ENCODE results near the gene XAB2.
"Not testable (repeated sequence)": the region's sequence is repeated elsewhere in the genome, so short reads cannot be mapped to it uniquely, and the experiment has no call there.

XAB2 gene

GRCh38 chr19:7648265-7649014, 19.1 kb upstream of the XAB2 start:
- no peak for FAIRE-seq

GRCh38 chr19:7647156-7647555, 17.8 kb upstream of the XAB2 start:
- no peak for FAIRE-seq

GRCh38 chr19:7646426-7646700, 17.0 kb upstream of the XAB2 start:
- no peak for FAIRE-seq

GRCh38 chr19:7645656-7646425, 16.5 kb upstream of the XAB2 start:
- no peak for FAIRE-seq

- FAIRE-seq = no peak
Measured at GRCh38 chr19:7645163-7645562, 15.8 kb upstream of the XAB2 start.

- no peak for FAIRE-seq
Measured at GRCh38 chr19:7644550-7644877, 15.2 kb upstream of the XAB2 start.

GRCh38 chr19:7643629-7644549, 14.5 kb upstream of the XAB2 start:
- not testable (repeated sequence) for FAIRE-seq

GRCh38 chr19:7643031-7643415, 13.7 kb upstream of the XAB2 start:
- FAIRE-seq = no peak

GRCh38 chr19:7642295-7643030, 13.1 kb upstream of the XAB2 start:
- no peak for FAIRE-seq

GRCh38 chr19:7641290-7642276, 12.2 kb upstream of the XAB2 start:
- FAIRE-seq = no peak

- no peak for FAIRE-seq
Measured at GRCh38 chr19:7640803-7641202, 11.5 kb upstream of the XAB2 start.

GRCh38 chr19:7639863-7640348, 10.6 kb upstream of the XAB2 start:
- no peak for FAIRE-seq

- no peak for FAIRE-seq
Measured at GRCh38 chr19:7638802-7639465, 9.6 kb upstream of the XAB2 start.

- FAIRE-seq = no peak
Measured at GRCh38 chr19:7637374-7638256, 8.3 kb upstream of the XAB2 start.

- no peak for FAIRE-seq
Measured at GRCh38 chr19:7636691-7637373, 7.5 kb upstream of the XAB2 start, which contains the start of gene STXBP2. Gene STXBP2 (plus strand): TSS chr19:7637110. CDS start chr19:7637150, 40 bp downstream.

GRCh38 chr19:7636317-7636690, 7.0 kb upstream of the XAB2 start:
- no peak for FAIRE-seq

GRCh38 chr19:7635670-7636069, 6.3 kb upstream of the XAB2 start:
- FAIRE-seq = no peak

- FAIRE-seq = no peak
Measured at GRCh38 chr19:7633698-7634097, 4.4 kb upstream of the XAB2 start, which contains the start of gene PCP2. Gene PCP2 (minus strand): TSS chr19:7633719. CDS start chr19:7633457, 262 bp downstream.
